GM21515 (cell line): ENCODE measurements around the gene GALNT18.

ENCODE experiments used
- ATAC-seq: cut with Tn5 transposase; IDR thresholded peaks from one replicate; pipeline ENCODE4 v1.9.1; 2021; ENCODE audit not compliant: unreplicated experiment

GALNT18 gene

DNA sequence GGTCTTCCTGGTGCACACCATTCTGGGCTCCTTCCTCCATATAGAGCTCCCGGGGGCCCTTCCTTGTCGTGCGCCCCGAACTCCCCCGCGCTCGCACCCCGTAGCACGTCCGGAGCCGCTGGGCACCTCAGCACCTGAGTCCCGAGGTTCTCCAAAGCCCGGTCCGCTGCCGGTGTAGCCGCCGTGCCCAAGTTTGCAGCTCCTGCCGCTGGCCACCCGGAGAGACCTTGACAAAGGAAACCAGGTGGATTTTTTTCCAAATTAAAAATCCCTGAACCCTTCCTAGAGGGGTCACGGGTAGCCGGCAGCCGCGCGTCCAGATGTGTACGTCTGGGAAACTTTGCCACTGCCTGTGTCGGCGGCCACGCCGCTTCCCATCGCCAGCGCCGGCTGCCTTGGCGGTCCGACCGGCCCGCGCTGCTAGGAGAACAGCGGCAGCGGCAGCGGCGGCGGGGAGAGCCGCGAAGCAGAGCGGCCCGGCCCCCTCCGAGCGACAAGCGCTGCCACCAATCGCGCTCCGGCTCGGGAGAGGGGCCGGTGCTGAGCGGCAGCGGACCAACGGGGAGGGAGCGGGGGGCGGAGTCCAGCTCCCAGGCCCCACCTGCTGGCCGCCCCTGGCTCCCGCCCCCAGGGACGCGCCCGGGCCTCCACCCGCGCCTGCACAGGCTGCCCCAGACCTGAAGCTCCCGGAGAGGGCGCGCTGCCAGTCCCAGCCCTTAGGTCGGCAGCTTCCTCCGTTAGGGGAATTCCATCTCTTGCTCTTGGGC lies at the start of gene GALNT18:
Gene GALNT18, minus strand, starts transcription at position 433 of the 767 bp plus-strand sequence.
- ATAC-seq, result peak; percentile 99

DNA sequence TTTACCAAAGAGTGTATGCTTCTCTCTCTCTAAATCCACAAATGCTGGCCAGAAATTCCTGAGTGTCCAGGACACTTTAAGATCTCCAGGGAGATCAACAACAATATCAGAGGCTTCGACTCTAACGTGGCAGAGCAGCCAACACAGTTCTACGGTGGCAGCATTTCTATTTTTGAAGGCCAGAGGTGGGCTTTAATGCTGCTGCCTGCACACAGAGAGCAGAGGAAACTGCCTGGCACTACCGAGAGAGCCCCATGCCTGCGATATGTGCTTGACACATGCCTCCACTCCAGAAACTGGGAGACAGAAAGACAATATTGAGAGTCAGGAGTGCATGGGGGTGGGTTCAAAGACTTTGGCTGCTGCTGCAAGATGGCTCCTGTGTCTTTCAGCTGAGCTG lies 48.8 kb upstream of the GALNT18 start:
- no peak for ATAC-seq

DNA sequence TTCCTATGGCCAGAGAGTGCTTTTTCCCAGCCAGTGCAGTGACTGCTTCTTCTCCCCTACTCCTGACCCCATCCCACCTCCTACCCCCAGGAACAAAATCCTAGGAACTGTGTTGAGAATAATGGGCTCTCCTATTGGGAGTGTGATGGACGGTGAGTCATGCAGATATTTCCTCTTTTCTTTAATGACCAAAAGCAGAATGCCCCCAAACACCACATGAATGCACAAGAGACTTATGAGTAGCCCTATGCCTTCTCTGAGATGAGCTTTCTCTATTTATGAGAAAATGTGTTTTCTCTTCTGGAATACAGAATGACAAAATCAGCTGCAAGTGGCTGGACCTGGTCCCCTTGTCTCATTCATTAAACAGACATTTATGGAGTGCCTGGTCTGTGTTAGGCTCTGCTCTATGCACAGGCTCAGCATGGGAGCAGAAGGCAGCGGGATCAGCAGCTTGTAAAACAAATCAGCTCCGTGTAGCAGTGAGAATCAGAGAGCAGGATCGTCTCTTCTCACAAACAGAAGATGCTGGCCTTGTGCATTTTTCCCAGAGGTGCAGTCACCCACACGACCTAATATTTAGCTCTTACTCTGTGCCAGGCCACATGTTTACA lies 47.5 kb upstream of the GALNT18 start:
- no peak for ATAC-seq

DNA sequence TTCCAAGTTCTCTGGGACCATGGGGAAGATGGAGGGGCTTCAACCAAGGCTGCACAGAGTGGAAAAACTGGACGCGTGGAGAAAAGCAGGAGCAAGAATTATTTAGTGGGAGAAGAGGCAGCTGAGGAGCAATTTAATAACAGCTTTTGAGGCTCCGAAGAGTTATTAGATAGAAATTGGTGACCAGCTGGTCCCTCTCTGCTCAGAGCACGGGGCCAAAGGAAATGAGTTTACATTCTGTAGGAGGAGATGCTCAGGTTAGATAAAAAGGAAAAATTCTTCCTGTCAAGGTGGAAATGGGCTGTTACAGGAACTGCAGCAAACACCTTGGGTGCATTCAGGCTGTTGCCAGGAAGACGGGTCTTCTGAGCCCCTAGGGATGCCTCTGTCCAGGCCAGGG lies 47.0 kb upstream of the GALNT18 start:
- no peak for ATAC-seq

DNA sequence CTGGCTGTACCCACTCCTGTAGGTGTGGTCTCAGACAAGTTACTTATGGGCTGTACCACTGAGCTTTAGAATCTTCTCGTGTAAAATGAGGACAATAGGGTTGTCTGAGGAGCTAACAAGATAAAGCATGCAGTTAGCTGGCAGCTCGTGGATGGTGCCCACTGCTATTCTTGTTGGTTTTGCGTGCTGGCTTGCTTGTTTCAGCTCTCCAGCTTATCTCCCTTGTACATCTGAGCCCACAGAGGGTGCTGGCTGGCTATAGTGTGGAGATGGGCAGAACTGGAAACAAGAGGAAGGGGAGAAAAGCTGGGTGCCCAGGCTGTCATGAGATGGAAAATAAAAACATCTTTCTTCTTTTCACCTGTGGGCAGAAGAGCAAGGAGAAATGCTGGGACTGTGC lies 46.5 kb upstream of the GALNT18 start:
- ATAC-seq, result no peak

DNA sequence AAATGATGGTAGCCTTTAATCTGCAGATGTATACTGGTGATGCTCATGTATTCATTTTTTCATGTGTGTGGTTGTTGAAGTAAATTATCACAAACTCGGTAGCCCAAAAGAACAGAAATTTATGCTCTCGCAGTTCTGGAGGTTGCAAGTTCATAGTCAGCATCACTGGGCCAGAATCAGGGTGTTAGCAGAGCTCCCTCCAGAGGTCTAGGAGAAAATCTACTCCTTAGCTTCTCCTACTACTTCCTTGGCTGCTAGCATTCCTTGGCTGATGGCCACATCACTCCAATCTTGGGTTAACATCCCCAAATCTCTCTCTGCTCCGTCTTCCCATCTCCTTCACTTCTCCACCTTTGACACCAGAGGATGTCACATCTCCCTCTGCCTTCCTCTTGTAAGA lies 45.3 kb upstream of the GALNT18 start:
- no peak for ATAC-seq

DNA sequence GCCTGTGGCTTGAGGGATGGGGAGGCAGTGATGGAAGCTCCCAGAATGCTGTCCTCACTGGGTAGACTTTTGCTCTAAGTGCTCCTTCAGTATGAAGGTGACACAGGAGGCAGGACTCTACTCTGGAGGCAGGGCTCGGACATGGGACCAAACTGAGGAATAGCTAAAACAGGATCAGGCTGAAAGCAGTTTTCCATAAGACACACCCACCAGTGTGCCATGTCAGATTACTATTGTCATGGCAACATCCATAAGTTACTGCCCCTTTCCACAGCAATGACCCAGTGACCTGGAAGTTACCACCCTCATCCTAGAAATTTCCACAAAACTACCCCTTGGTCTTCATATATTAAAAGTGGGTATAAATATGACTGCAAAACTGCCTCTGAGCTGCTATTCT lies 43.6 kb upstream of the GALNT18 start:
- no peak for ATAC-seq

DNA sequence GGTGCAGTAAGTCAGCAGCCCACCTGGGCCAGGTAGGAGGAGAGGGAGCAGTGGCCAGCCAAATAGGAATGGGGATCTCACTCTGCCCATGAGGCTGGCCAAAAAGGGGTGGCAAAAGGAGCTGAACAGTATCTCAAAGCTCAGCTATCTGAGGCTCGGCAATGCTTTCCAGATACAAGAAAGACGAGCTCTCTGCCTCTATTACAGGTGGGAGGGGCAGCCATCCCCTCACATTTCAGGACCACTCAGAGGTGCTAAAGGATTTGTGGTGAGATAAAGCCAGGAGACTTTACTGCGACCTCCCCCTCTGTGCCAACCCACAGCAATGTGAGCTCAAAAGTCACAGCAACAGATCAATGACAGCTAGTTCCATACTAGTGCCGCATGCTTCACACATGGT lies 42.1 kb upstream of the GALNT18 start:
- ATAC-seq, result no peak

DNA sequence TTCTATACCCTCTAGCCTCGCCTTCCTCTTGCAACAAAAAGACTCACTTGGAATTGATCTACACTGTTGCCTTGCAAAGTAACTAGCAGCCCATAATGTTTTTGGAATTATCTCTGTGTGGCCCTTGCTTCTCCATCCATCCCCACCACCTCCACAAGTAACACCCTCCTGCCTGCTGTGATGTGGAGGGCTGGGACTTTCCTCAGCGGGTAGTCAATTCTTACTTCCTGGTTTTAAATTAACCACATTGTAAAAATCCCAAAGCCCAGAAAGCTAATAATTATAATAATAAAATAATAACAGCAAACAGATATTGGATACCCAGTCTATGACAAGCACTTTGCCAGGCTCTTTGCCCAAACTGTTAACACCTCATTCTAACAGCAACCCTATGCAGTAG lies 40.8 kb upstream of the GALNT18 start:
- ATAC-seq, result no peak

DNA sequence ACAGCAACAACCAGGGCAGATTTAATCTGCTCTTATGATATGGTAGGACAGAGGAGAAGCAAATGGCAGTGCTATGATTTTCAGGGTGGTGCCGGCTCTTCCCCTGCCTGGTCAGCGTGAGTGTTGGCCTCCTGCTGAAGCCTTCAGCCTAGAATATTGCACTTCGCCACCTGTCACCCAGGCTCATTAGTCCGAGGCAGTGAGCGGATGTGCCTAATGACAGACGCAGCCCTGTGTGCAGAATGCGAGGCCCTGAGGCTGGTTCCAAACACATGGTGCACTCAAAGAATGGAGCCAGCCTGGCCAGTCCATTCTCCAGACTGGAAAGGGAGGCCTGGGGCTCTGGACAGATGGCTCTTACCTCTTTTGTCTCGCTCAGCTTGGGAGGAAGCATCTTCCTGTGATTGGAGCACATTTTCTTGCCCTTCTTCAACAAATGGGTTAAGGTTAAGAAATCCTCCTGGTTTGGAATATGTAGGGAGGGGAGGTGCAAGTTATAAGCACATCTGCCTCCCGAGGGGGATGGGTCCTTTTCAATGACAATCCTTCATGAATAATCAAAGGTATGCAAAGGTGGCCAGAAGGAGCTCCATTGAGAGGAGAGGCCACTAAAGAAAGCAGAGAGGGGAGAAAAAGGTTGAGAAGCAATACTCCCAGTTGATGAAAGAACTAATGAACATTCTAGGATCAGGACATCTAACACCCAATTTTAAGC lies 39.7 kb upstream of the GALNT18 start:
- no peak for ATAC-seq

DNA sequence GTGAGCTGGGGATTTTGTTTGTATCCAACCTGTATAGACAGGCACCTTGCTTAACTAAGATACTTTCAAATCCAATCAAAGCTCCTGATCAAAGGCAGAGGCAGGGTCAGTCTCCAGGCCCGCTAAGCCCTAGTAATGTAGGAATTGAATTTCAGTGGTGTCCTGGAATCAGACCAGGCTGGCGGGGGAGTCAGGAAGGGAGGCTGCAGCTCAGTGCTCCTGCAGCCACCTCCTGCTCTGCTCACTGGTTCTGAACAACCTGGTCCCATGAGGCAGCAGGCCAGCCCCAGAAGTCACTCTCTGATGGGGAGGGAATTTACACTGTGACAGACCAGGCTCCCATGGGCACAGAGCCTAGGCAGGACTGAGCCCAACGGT lies 38.5 kb upstream of the GALNT18 start:
- ATAC-seq, result no peak

DNA sequence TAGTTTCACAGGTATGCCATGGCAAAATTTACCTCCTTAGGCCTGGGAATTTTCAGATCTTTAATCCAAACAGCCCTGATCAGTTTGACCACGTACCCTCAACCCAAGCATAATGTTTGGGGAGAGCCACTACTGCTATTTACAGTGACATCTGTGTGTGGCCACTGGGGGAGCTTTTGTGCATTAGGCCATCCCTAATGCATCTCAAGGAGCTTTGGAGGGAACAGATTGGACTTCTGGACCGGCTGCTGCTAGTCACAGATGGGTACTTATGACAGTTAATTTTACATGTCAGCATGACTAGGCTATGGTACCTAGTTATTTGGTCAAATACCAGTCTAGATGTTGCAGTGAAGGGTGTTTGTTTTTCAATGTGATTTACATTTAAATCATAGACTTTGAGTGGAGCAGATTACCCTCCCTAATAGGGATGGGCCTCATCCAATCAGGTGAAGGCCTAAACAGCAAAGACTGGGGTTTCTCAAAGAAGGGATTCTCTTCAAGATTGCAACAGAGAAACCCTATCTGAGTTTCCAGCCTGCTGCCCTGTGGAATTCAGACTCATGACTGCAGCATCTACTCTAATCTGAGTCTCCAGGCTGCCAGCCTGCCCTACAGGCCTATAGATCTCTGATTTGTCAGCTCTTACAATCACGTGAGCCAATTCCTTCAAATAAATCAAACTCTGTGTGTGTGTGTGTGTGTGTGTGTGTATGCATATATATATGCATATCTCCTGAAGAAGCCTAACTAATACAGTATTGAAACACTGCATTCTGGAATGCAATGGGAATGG lies 38.0 kb upstream of the GALNT18 start:
- no peak for ATAC-seq

DNA sequence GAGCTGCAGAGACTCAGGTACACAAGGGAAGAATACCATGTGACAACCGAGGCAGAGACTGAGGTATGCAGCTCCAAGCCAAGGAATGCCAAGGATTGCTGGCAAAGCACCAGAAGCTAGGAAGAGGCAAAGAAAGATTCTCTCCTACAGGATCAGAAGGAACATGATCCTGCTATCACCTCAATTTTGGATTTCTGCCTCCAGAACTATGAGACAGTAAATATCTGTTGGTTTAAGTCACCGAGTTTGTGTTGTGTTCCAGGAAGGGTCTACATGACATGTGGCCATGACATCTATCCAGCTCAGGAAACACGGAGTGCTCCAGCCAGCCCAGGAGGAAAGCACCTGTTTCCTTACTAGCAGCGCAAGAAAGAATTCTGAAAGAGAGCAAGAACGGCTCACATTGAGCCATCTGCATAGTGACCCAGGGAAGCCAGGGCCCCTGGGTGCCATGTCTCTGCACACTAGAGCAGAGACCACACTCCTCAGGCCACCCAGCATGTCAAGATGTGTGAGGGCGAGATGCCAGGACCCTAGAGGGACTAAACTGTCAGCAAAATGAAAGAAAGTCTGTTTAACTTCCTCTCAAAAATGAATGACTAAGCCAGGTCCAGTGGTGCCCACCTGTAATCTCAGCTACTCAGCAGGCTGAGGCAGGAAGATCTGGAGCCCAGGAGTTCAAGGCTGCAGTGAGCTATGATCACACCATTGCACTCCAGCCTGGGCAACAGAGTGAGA lies 35.6 kb upstream of the GALNT18 start:
- no peak for ATAC-seq

DNA sequence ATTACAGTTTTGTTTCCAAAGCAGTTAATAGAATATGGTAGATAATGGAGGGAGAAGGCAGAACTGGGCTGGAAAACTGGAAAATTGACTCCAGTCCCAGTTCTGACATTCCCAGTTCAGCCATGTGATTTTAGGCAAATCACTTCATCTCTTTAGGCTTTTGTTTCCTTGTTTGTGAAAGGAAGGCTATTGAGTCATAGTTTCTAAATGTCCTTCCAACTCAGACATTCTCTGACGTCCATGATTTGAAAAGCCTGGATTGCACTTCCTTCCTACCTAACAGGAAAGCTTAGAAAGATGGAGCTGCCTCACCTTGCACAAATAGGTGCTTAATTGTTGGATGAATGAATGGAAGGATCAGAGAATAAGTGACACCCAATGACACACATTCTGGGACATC lies 19.8 kb upstream of the GALNT18 start:
- ATAC-seq, result no peak

DNA sequence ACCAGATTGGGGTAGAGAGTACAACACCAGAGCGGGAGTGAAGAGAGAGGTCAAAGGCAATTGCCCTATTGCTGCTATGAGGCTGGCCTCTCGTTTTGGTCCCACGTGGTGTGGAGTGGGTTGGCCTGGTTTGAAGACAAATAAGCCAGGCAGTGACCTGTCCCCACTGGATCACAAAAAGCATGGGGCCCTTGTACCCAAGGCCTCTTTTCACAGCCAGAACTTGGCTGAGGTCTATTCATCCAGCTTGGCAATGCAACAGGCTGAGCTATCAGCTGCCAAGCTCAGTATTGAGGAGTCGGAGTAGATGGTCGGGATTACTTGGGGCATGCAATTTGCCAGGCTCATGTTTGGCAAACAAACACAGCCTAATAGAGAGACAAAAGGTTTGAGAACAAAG lies 19.2 kb upstream of the GALNT18 start:
- ATAC-seq, result no peak

DNA sequence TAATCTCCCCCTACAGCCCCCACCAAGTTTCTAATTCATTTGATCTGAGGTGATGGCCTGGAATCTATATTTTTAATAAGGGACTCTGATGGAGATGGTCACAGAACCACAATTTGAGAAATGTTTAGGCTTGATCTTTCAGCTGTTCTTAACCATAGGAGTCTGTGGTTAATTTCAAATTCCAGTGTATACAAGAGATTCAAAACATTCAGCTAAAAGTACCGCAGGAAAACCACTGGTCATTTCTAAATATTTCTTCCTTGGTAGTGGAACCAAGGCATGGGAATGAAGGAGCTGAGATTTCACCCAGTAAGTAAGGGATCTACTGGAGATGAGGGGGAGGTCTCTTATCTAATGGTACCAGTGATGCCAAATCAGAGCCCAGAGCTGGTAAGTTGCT lies 18.3 kb upstream of the GALNT18 start:
- ATAC-seq, result no peak

DNA sequence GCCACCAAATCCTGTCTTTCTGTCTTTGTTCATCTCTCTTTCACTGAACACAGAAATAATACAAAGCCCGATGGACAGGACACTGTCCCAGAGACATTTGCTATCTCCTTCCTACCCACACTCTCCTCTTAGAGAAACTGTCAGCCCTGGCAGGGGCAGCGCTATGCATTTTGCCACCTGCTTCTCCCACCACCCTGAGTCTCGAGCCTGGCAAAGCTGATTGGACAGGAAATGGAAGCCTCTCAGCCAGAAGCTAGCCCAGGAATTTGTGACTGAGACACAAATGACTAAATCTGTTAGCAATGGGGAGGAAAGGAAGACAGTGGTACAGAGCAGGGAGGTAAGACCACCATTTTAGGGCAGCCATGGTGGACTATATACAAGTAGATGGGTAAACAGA lies 14.9 kb upstream of the GALNT18 start:
- ATAC-seq, result no peak

DNA sequence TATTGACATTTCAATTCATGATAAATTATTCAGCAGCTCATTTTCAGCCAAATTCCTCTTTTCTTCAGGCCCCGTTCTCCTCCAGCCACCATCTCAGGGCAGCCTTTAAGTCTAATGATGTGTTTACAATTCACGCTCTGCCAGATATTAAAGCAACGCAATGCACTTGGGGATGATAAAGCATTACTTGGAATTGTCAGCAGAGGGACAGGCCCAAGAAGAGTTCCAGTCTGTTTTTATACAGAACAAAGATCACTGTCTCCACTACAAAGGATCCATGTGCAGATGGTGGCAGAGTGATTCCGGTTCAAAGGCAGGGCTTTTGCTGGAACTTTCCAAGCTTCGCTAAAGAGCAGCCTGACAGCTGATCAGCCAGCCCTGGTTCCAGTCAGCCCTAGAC lies 13.6 kb upstream of the GALNT18 start:
- ATAC-seq, result no peak

DNA sequence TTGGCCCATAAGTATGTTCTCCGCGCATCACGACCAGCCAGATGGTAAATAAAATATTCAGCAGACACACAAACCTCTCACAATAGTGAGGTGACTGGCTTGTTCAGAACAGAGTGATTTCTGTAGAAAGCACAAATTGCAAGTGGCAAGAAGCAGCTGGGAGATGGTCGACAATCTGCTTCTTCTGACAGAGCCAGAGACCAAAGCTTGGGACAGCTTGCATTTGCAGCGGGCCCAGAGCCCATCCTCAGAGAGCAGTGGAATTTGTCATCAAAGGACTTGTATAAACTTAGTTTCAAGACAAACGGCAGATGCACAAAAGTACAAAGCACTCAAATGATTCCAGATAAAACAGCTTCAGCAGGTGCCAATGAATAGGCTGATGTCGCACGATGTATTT lies 7.6 kb upstream of the GALNT18 start:
- no peak for ATAC-seq

DNA sequence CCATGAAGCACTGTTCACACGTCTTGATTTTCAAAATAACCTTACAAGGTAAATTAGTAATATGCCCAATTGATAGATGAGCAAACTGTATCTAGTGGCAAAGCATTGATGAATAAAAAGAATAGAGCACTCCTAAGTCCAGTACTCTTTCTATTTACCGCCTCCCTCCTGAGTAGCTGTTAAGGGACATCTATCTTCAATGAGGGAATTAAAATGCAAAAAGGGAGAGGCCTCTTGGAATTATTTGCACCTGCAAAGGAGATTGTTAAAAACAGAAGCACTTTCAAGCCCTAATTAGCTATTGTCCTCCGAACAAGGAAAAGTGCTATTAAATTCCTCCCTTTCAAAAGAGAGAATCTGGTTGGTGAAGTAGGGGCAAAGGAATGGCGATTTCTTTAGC lies 6.8 kb upstream of the GALNT18 start:
- no peak for ATAC-seq

DNA sequence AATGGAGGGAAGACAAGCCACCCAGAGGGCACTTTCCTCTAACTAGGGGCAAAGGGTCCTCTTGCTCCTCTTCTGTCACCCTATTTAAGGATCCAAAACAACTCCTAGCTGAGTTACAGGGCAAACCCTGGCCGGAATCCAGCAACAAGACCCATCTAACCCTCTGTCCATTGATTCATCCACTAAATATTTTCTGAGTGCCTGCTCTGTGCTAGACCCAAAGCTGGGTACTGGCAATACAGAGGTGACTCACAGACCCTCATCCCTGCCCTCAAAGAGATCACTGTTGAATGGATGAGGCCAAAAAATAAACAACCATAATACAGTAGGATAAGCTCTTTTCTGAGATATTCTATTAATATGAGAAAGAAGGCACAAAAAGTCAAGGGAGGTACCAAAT lies 4.3 kb upstream of the GALNT18 start:
- ATAC-seq, result no peak
